GOT3 (cell line): ENCODE data around the gene RHOU.
"Not testable (repeated sequence)": the region's sequence is repeated elsewhere in the genome, so short reads cannot be mapped to it uniquely, and the experiment has no call there.

ENCODE experiments used
- DNase-seq: peaks from one replicate; lab custom pipeline; 2025; ENCODE audit warnings: mixed read lengths; lab: John Stamatoyannopoulos, UW

RHOU gene

GRCh38 chr1:228758447-228758846 lies 23.2 kb downstream of the RHOU start:
- DNase-seq = no peak

GRCh38 chr1:228760979-228761378 lies 25.7 kb downstream of the RHOU start:
- no peak for DNase-seq

DNA sequence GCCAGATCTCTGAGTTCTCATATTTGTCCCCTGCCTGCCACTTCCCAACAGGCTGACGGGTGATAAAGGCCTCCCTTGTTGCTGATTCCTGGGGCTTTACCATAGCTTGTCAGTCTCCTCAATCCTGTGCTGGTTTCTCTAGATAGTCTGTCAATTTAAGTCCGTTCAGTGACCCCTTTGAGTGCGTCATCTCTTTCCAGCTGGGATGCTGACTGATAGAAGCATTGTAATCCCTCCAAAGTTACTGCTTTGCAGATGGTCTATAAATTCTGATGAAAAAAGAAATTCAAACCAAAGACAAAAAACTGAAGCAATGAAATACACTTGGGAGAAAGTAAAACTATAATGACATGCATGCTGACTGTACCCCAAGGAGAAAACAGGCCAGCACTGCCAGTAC lies 28.3 kb downstream of the RHOU start:
- DNase-seq = no peak

DNA sequence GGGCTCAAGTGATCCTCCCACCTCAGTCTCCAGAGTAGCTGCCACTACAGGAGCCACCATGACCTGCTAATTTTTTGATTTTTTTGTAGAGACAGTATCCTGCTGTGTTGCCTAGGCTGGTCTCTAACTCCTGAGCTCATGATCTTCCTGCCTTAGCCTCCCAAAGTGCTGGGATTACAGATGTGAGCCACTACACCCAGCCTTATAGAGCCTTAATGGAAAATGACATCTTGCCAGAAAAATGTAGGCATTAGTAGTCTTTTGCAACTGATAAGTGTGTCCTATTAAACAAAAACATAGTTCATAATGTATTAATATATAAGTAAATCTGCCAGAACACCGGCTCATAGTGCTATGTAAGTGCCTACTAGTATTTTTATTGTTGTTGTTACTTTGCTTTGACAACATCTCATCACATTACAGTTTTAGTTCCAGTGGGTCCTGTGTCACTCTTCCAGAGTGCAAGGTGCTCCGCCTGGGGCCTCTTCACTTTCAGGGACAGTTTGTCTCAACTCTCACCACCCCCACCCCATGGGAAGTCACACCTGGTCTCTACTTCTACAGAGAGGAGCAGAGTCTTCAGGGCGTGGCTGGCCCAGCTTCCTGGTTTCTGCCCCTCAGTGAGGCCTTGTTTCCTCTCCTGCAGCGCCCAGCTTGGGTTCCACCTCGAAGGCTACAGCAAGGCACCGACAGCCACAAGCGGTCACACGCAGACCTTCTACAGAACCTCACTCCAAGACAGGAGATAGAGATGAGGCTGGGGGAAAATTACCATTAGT lies 30.1 kb downstream of the RHOU start:
- DNase-seq = no peak

GRCh38 chr1:228766788-228767187 lies 31.5 kb downstream of the RHOU start:
- DNase-seq = no peak

DNA sequence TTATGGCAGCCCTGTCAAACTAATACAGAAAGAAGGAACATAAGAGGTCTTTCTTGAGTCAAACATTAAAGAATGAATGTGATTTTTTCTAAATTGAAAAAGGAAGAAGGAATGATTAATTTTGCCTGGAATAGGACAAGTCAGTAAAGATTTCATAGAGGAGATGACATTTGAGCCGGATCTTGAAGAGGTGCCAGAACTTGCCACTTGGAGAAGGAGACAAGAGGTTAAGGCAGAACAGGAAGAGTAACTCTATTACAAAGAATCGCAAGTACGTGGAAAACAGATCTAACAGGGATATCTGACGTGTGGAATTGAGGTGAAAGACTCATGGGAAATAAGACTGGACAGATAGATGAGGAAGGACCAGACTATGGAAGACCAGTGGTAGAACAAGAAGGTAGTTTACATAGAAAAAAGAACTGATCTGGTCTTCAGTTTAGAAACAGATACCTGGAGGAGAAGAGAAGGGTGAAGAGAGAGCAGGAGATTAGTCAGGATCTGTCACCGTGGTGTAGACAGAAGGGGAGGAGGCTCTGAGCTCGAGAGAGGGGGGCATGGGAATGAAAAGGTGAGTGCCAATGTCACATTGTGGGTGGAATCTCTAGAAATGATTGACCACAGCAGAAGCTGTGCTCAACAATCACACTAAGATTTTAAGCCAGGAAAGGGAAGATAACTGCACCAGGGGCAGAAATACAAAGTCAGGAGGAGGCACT lies 32.5 kb downstream of the RHOU start:
- no peak for DNase-seq

- no peak for DNase-seq
Observed at GRCh38 chr1:228768355-228769000, 33.2 kb downstream of the RHOU start.

DNA sequence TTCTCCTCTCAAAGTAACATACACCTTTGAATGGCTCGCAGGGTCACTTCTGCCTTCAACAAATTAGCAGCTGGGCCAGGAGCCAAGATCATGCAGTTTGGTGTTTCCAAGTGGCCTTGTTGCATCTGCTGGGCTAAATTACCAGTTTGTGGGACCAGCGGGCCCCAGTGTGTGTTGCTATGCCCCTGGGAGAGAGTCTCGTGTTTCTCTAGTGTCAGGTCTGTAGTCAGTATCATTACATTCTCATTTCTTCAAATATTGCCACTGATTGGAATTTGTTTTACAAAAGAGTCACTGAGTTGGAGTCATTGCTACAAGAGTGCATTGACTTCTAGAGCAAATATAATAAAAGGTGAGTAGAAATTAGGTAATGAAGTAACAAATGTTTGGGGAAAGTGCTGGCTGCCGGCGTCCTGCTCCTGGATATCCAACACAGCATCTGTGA lies 35.5 kb downstream of the RHOU start:
- DNase-seq = no peak

DNA sequence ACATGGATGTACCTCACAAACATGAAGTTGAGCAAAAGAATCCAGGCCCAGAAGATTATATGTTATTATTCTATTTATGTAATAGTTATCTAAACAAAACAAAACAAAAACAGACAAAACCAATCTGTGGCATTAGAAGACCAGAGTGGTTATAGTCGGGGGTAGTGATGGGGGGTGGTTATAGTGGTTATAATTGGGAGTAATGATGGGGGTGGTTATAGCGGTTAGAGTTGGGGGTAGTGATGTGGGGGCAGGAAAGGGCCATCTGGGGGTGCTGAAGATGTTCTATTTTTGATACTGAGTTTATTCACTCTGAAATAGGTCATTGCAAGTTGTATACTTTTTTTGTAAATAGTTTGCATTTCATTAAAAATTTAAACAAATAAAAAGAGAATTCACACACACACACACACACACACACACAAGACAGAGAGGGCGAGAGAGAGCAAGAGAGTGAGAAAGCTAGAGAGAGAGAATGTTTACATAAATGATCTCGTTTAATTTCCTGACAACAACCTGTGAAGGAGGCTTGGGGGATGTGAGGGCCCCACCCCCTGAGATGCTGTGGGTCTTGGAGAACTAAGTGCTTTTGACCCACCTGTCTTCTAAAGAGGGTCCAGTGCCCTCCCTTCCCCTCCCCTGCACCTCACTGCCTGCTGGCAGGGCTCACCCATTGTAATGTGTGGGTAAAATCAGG lies 37.4 kb downstream of the RHOU start:
- no peak for DNase-seq

GRCh38 chr1:228775946-228776345 lies 40.7 kb downstream of the RHOU start:
- DNase-seq = not testable (repeated sequence)

DNA sequence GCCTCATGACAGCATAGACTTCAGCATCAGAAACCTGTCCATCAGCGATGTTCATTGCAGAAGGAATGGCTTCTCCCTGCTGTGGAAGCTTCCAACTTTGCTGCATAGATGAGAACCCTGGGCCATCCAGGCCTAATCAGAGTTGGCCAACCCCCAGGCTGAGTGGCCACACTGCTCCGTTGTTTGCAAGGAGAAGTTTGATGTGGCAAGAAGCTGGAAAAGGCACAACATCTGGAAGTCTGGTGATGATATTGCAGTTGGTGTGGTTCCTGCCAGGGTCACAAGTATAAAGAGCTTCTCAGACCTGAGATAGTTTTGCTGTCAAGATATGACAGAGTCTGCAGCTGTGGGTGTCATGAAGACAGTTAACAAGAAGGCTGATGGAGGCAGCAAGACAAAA lies 41.2 kb downstream of the RHOU start:
- DNase-seq = no peak

DNA sequence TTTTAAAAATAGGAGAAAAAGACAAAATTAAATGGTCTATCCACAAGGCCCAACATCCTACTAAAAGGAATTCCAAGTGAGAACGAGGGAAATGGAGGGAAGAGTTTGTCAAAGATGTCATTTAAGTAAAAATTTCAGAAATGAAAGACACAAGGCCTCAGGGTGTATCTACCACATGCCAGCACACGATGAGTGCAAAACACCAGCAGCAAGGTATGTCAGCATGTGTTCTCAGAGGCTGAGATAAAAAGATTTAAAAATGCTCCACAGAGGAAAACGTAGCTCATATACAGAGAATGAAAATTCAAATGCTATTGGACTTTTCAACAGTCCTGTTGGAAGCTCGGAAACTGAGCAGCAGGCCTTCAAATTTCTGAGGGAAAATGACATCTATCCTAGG lies 42.0 kb downstream of the RHOU start:
- no peak for DNase-seq

- no peak for DNase-seq
Observed at GRCh38 chr1:228778026-228778425, 42.7 kb downstream of the RHOU start.

DNA sequence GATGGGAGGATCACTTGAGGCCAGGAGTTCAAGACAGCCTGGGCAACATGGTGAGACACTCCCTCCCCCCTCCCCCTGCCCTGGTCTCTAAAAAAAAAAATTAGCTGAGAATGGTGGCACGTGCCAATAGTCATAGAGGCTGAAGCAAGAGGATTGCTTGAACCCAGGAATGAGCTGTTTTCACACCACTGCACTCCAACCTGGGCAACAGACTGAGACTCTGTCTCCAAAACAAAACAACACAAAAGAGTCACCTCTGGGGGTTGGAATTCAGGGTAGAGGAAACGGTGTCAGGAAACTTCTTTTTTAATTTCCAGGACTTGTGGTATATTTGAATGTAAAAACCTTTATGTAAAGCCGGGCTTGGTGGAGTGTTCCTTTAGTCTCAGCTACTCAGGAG lies 43.2 kb downstream of the RHOU start:
- DNase-seq = no peak

DNA sequence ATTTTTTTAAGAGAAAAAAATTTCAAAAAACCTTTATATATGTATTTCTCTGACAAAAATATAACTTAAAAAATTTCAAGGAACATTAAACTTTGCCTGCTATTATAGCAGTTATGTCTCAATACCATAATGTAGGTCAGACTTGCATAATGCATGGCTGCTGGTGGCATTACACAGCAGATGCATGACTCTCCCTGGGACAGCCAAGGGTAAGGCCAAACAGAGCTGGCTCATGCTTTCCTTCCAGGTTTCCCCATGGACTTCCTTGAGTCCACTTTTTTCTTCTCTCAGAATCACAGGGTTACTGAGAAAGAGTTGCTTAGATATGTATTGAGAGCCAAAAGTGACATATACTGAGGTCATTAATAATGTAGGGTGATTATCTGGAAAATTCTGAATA lies 43.7 kb downstream of the RHOU start:
- DNase-seq = no peak

- DNase-seq = no peak
Observed at GRCh38 chr1:228781161-228781808, 46.0 kb downstream of the RHOU start.

- no peak for DNase-seq
Observed at GRCh38 chr1:228781809-228782661, 46.8 kb downstream of the RHOU start.

DNA sequence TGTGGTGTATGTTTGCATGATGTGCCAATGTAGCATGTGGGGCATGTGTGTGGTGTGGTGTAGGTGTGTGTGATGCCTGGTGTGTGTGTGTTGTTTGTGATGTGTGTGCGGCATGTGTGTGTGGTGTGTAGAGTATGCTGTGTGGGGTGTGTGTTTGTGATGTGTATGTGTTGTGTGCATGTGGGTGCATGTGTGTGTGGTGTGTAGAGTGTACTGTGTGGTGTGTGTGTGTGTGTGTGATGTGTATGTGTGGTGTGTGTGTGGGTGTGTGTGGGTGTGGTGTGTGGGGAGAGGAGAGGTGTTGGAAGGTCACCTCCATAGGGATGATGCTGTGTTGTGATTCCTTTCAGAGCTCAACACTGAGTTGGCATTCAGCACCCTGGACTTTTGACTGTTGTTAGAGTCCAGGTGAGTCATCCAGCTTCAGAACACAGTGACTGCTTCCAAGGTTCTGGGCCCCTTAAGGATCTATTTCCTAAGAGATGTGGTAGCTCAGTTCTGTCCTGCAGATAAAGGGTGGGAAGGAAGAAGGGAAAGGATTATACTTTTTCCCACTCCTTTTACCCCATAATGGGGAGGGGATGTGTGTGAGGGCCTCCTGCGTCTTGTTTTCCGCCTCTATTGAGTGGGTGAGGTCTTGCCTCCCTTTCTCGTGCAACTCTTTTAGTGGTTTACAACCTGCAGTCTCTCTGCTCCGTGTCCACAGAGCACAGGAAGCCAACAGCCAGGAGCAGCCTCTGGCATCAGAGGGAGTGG lies 47.6 kb downstream of the RHOU start:
- no peak for DNase-seq

DNA sequence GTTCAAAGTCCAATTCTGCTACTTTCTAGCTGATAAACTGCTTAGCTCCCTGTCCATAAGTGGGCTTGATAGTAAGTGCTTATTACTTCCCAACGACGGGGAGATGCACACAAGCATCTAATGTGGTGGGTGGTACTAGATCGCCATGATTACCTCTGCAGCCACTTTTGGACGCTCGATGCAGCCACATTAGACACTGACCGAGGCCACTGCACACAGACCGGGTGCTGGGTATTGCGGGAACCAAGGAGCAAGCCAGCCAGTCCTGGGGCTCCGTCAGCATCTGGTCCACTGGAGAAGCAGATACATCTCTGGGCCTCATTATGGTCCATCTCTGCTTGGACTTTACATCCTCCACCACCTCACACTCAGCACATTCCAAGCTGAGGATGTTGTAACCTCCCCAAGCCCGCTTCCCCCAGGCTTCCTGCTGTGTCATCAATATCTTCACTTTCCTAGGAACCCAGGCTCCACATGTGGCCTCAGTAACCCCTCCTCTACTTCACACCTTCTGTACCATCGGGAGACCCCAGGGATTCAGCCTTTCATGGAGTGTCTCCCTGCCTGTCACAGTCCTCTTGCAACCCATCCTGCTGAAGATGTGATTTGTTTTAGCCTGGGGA lies 48.2 kb downstream of the RHOU start:
- DNase-seq = no peak

GRCh38 chr1:228784181-228784580 lies 48.9 kb downstream of the RHOU start:
- DNase-seq = no peak
